NCI-H2227 treated with DMSO at 0.1 percent for 48 hours (cell line): ENCODE results near the gene SLC35F3.

ENCODE experiments used
- DNase-seq: peaks from one replicate; lab custom pipeline; 2025; lab: John Stamatoyannopoulos, UW

Gene SLC35F3

DNA sequence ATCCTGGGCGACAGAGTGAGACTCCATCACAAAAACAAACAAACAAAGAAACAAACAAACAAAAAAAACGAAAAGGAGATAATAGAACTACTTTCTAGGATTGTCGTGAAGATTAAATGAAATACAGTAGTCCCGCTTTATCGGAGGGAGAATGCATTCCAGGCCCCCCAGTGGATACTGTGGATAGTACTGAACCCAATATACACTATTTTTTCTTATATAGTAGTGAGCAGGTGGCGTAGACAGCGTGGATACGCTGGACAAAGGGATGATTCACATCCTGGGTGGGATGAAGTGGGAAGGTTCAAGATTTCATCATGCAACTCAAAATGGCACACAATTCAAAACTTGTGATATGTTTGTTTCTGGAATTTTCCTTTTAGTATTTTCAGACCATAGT lies 8.0 kb downstream of the SLC35F3 start:
- no peak for DNase-seq

DNA sequence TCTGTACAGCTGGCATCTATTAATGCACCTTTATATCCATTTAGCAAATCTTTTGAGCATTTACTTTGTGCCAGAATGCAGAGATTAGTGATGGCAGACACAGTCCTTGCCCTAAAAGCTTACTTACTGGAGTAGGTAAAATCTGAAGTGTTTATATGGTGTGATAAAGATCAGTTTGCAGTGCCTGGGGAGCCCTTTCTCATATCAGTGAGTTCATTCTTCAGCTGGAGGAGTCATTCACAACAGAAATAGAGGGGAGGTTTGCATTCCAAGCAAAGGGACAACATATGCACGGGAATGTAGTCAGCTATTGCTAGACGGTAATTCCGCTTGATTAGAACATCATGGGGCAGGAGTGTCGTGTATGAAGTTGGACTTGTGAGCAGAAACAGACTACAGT lies 8.4 kb downstream of the SLC35F3 start:
- DNase-seq: no peak

DNA sequence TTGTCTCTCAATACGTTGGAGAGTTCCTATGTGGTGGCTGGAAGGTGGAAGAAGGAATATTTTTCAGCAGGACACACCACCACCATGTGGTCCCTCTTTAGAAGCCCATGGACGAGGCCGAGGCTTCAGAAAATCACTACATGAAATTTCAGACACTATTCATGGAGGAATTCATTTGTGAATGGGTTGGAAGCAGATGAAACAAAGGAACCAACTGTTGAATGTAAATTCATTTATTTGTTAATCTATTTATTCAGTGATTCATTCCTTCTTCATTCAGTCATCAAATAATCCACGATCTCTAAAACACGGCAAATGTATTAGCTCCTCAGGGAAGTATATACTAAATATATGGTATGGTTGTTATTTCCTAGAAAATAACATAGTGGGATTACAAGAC lies 12.2 kb downstream of the SLC35F3 start:
- DNase-seq: no peak

DNA sequence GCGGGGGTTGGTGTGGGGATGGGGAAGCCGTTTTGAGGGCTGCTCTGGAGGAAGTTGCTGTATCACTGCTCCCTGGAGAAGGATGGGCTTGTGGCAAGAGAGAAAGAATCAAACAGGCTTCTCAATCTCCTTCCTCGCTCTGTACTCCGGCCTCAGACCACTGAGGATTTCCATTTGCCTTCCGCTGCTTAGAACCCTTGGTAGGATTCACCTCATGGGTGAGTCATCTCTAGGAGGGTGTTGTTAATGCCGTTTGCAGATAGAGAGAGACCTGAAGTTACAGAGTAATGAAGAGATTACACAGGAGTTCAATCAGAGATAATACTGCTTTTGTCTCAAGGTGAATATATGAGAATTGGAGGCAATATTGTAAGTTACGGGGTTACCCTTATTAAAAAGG lies 15.3 kb downstream of the SLC35F3 start:
- no peak for DNase-seq

DNA sequence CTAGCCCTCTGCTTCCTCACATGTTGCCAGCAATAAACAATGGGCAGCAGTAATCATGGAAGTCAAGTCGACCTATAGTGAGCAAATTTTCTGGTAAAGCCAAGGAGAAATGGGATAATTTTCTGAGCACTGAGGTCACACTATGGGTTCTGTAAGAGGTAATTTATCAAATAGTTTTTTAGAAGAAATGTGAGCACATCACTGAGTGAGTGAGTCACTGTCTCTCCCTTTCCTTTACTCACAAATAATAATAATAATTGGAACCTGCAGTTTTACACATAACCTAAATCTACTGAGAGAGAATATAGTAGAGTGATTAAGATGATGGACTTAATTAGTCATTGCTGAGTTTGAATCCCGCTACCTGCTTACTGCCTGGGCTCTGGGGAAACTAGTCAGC lies 23.6 kb downstream of the SLC35F3 start:
- DNase-seq: no peak

DNA sequence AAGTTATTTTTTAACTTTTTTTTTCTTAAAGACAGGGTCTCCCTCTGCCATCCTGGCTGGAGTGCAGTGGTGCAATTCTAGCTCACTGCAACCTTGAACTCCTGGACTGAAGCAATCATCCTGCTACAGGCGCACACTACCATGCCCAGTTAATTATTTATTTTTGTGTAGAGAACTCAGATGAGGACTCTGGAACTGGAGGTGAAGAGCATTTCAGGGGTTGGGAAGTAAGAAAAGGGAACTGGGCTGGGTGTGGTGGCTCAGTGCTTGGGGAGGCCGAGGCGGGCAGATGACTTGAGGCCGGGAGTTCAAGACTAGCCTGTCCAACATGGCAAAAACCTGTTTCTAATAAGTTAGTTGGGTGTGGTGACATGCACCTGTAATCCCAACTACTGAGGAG lies 28.9 kb downstream of the SLC35F3 start:
- DNase-seq: no peak

DNA sequence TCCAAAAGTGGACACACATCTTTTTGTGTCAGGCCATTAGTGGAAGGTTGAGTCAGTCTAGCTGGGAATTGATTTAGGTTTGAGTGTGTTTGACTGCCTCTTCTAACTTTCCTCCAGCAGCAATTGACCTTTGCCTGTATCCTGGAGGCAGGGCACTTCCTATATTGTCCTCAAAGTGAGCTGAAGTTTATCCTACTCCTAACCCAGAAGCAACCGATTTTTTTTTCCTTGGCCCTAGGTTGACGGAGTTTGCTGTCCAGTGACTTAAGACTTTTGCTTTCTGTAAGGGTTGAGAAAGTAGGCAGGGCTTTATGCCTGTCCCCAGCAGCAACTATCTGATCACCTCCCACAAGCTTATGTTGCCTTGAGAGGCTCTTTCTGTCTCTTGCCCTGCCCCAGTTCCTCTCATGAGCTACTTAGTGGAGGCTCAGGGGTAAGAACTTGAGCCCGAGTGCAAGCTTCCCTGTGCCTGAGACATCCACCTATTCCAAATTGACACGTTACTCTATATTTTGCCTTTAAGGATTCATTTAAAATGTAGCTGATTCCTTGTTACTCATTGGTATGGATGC lies 30.9 kb downstream of the SLC35F3 start:
- no peak for DNase-seq

DNA sequence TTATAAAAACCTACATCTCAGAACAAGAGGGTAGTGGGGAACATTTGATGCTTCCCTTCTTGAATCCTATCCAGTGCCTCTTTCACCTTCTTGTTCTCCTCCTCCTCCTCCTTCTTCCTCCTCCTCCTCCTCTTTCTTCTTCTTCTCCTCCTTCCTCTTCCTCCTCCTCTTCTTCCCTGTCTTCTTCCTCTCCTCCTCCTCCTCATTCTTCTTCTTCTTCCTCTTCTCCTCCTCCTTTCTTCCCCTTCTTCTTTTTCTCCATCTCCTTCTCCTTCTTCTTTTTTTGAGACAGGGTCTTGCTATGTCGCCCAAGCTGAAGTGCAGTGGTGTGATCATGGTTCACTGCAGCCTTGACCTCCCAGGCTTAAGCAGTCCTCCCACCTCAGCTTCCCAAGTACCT lies 31.9 kb downstream of the SLC35F3 start:
- DNase-seq: no peak

DNA sequence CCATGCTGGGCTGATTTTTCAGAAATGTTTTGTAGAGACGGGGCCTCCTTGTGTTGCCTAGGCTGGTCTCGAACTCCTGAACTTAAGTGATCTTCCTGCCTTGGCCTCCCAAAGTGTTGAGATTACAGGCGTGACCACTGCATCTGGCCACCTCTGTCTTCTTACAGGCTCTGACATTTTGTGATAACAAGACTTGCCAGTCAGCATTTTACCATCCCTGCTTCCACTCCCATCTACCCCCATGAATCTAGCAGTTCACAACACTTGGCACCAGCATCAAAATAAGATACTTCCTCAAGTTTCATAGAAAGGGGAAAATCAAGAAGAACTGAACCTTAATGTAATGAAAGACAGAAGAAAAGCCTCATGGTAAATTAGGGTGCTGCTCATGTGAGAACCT lies 32.4 kb downstream of the SLC35F3 start:
- no peak for DNase-seq

DNA sequence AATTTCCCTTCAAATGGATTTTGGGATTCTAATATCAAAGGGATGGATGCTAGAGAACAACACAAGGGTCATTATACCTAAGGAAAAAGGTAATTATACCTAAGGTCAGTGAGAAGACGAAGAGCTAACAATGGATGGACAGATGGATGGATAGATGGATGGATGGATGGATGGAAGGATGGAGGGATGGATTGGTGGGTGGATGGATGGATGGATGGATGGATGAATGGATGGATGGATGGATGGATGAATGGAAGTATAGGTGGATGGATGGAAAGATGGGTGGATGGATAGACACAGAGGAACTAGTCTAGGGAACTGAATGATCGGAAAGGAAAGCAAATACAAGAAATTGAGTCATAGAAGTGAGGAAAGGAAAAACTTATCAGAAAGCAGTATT lies 34.0 kb downstream of the SLC35F3 start:
- no peak for DNase-seq

DNA sequence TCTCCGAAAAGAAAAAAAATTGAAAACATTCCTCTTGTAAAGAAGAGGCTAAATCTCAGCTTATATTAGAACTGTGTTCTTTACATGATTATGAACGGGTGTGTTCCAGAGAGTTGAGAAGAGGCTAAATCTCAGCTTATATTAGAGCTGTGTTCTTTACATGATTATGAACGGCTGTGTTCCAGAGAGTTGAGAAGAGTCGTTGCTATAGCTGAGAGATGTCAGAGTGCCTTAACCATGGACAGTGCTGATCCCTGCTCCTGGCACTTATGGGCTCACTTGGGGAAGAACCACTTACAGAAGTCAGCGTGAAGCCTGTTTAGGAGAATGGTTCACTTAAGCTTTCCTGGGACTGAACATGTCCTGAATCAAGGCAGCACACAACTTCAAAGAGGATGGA lies 35.0 kb downstream of the SLC35F3 start:
- DNase-seq: no peak

DNA sequence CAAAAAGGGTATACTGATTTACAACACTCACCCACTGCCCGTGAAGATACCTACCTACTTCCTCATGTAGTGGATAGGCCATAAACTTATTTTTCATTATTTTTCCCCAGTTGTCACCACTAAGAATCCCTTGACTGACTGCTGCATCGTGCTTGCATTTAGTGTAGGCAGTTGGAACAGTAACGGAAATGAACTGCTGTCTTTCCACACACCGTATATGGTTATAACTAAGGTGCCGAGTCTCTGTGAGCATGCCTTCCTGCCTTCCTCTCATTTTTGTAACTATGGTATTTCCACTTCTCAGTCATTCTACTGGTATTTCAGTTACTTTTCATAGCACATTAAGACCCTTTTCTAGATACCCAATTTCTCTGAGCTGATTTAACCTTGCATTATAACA lies 36.4 kb downstream of the SLC35F3 start:
- DNase-seq: no peak

DNA sequence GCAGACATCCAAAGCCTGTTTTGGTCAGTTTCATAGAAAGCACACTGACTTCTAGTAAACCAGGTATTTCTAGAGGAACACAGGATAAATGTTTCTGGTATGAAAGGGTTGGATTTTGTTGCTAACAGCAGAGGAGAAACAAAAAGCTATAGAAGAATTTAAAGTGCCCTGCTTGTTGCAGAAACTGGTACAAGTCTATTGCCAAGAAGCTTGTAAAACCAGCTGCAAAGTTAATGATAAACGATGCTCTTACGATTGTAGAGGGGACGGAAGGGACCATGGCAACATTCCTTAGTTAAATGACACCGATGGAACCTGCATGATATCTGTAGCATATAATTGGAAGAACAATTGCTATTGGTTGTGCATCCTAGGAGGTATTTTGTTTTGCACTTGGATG lies 40.1 kb downstream of the SLC35F3 start:
- no peak for DNase-seq

DNA sequence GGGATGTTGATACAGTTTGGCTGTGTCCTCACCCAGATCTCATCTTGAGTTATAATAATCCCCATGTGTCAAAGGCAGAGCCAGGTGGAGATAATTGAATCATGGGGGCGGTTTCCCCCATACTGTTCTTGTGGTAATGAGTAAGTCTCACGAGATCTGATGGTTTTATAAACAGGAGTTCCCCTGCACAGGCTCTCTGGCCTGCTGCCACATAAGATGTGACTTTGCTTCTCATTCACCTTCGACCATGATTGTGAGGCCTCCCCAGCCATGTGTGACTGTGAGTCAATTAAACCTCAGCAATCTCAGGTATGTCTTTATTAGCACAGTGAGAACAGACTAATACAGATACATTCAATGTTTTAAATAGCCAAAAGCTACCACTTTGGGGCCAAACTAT lies 41.1 kb downstream of the SLC35F3 start:
- DNase-seq: no peak

DNA sequence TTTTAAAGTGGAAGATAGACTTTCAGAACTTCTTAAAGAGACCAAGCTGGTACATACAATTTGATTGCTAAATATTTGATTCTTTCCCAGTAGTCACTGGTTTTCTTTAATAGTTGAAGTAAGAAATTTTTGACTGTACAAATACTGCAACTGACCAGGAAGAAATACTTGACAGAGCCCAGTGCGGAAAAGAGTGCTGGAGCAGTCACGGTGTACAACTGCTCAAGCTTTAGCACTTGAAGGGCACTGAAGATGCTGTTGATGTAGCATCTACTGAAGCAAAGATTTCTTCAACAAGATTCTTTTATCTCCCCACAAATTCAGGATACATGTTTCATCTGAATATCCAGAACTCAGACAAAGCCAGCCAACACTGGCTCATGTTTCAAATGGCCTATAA lies 41.5 kb downstream of the SLC35F3 start:
- no peak for DNase-seq

DNA sequence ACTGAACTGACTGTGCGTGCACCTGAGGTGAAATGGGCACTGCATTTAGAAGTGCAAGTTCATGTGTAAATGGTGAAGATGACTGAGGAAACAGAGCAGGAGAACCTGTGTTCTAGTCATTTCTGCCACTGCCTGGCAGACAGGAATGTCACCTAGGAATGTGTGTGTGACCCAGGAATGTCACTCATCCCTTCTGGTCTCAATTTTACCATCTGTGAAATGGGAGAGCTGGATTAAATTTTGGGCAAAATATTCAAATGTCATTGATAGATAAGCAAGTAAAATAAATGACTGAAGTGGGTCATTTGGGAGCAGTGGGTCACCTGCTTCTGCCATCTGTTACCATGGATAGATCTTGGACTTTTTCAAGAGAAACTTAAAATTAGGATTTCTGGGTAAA lies 42.2 kb downstream of the SLC35F3 start:
- DNase-seq: no peak

DNA sequence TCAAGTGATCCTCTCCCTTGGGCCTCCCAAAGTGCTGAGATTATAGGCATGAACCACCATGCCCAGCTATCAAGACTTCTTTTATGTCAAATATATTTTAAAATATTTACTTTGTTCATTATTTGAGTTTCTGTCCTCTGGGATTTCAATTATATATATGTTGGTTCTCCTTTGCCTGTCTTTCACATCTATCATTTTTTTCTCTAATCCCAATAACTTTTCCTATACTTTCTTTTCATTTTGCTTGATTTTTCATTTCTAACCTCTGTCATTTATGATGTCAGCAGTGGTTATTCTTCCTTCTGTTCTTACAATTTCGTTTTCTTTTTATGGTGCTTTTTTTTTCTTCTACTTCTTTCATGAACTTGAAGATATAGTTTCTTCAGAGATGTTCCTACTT lies 47.3 kb downstream of the SLC35F3 start:
- no peak for DNase-seq

DNA sequence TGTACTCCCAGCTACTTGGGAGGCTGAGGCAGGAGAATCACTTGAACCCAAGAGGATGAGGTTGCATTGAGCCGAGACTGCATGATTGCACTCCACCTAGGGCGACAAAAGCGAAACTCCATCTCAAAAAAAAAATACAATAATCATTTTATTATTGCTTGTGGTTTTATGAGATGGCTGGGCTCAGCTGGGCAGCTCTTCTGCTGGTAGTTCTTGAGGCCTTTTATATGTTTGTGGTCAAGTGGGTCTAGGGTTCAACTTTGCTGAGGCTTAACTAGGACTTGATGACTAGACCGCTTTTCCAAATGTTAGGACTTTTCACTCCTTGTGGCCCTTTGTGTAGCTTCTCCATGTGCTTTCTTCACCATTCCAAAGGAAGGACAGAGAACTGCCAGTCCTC lies 53.2 kb downstream of the SLC35F3 start:
- DNase-seq: no peak

DNA sequence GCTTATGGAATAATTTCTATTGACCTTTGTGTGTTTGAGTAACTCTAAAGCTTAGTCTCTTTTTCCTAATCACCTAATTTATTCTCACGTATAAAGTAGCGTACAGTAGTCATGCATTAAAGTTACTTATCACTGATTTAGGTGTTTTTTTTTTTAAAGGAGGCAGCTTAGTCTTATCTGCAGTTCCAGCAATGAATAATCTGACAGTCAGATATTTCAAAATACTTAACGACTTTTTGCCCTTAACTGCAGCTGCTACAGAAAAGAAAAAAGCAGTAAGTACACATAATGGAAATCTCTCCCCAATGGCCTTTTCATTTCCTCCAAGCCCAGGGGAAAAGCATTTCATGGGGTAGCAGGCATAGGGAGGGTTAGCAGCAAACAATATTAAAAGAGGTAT lies 54.6 kb downstream of the SLC35F3 start:
- no peak for DNase-seq

DNA sequence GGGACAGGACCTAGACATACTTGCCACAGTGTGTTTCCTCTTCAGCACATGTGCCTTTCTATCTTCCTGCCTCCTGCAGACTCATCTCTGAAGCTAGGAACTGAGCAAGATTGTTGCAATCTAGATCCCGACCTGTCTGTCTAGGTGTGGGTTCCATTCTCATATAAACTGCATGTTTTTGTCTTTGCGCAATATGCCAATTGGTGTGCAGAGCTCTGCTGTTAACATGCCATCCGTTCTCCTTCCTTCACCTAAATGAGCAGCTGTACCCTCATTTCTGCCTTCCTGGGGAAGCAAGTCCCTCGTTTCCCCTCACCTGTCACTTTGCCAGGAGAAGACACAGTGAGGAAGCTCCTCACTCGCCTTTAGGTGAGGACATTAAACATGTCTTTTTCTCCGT lies 55.5 kb downstream of the SLC35F3 start:
- no peak for DNase-seq

DNA sequence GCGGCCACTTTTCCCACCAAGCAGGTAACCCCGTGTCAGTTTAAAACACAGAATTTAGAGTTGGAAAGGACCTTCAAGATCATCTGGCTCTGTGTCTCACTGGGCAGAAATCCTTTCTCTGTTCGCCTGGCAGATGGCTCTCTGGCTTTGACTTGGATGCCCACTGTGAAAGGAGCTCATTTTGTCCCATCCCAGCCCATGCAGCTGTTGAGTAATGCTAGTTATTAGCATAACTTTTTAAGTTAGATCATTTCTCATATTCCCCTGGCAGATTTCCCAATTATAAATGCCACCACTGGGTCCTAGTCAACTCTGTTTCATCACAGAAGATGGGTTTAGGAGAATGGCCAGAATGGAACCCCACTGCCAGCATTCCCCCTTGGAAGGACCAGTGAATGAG lies 55.9 kb downstream of the SLC35F3 start:
- DNase-seq: no peak

DNA sequence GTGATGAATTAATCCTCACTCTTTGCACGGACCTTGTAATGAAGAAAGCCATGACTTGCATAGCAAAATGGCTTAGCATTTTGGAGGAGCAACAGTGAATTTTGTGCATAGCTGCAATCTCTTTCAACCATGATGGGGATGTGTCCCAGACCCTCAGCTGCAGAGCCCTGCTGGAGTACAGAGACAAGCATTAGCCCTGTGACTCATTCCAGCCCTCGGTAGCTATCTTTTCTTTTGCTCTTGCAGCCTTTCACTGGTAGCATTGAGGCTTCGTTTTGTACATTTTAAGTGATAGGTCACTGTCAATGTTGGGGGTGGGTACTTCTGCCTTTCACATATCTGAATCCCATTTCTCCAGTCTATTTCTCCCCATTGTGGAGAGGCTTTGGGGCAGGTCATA lies 58.4 kb downstream of the SLC35F3 start:
- no peak for DNase-seq

DNA sequence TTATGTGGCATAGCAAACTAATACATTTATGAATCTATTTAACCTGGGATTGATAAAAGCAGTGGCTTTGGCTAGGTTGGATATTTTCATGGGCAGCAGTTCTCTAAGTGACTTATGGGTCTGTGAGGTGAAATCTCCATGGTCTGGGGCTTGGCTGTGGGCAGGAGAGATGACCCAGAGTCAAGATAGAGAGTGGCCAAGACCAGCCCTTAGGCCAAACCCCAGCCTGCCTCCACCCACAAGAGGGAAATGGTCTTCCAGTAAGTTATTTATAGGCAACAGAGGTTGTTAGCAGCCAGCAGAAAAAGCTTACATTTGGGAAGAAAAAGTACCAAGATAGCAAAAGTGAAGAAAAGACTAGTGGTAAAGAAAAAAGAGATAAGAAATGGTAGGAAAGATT lies 61.4 kb downstream of the SLC35F3 start:
- no peak for DNase-seq

DNA sequence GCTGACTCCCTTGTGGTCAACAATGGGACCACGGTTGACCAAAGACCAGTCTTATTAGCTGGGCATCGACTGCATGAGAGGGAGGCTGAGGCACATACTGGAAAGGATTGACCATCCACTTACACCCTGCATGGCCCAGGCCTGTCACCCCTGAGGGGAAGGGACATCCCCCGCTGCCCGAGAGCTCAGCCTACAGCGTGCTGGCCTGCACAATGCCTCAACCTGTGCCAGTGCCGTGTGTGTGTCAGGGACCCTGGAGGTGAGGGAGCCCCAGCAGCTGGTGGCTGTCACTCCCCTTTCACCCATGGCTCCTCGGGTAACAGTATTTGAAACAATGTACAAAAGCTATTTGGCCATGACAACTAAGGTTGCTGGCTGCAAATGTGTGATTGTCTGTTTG lies 67.3 kb downstream of the SLC35F3 start:
- no peak for DNase-seq

DNA sequence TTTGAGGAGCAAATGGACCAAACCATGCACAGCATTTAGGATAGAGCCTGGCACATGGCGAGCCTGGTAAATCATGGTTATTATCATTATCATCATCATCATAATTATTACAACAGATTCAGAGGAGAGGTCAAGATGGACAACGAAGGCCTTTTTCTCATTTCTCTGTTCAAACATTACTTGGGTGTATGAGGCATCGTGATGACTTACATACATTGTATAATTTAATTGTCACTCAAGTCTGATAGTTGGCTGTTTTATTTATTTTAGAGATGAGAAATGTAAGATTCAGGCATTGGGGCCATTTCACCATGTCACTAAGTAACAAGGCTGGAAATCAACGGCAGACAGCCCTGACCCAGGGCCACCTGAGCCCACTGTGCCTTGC lies 68.1 kb downstream of the SLC35F3 start:
- DNase-seq: peak; percentile 69
